HG02840 (cell line): ENCODE results near the gene S1PR1.
"Not testable (repeated sequence)": the region's sequence is repeated elsewhere in the genome, so short reads cannot be mapped to it uniquely, and the experiment has no call there.

Source experiments
- ATAC-seq: cut with Tn5 transposase; IDR thresholded peaks from one replicate; pipeline ENCODE4 v1.9.1; 2021; ENCODE audit warnings: mild to moderate bottlenecking, moderate library complexity, moderate number of reproducible peaks; ENCODE audit not compliant: unreplicated experiment, low FRiP score

S1PR1 gene

GRCh38 chr1:101236516-101237228, at the start of gene S1PR1:
S1PR1 (plus strand) TSS chr1:101237019; CDS start chr1:101238985, 1,966 bp downstream.
- ATAC-seq = peak; percentile 24

- ATAC-seq = no peak
These were observed 49.5 kb upstream of the S1PR1 start for GRCh38 chr1:101187297-101187696.

GRCh38 chr1:101188331-101188730, 48.5 kb upstream of the S1PR1 start:
- ATAC-seq = no peak

GRCh38 chr1:101188968-101189367, 47.9 kb upstream of the S1PR1 start:
- not testable (repeated sequence) for ATAC-seq

GRCh38 chr1:101190441-101190840, 46.4 kb upstream of the S1PR1 start:
- ATAC-seq = no peak

- no peak for ATAC-seq
These were observed 45.8 kb upstream of the S1PR1 start for GRCh38 chr1:101191049-101191448.

- ATAC-seq = no peak
These were observed 43.1 kb upstream of the S1PR1 start for GRCh38 chr1:101193733-101194169.

GRCh38 chr1:101194746-101195145, 42.1 kb upstream of the S1PR1 start:
- no peak for ATAC-seq

- ATAC-seq = no peak
These were observed 40.2 kb upstream of the S1PR1 start for GRCh38 chr1:101196668-101197067.

GRCh38 chr1:101198842-101199636, 37.8 kb upstream of the S1PR1 start:
- ATAC-seq = peak; percentile 99

- ATAC-seq = no peak
These were observed 37.2 kb upstream of the S1PR1 start for GRCh38 chr1:101199637-101199982.

GRCh38 chr1:101200513-101200912, 36.3 kb upstream of the S1PR1 start:
- no peak for ATAC-seq

- no peak for ATAC-seq
These were observed 32.8 kb upstream of the S1PR1 start for GRCh38 chr1:101203820-101204540.

GRCh38 chr1:101205457-101205856, 31.4 kb upstream of the S1PR1 start:
- ATAC-seq = no peak

GRCh38 chr1:101206139-101206538, 30.7 kb upstream of the S1PR1 start:
- ATAC-seq = not testable (repeated sequence)

GRCh38 chr1:101207271-101207670, 29.5 kb upstream of the S1PR1 start:
- ATAC-seq = not testable (repeated sequence)

GRCh38 chr1:101207891-101208290, 28.9 kb upstream of the S1PR1 start:
- no peak for ATAC-seq

GRCh38 chr1:101215363-101216011, 21.3 kb upstream of the S1PR1 start:
- no peak for ATAC-seq

- no peak for ATAC-seq
These were observed 20.2 kb upstream of the S1PR1 start for GRCh38 chr1:101216623-101217022.

GRCh38 chr1:101217148-101217547, 19.7 kb upstream of the S1PR1 start:
- ATAC-seq = no peak

- ATAC-seq = not testable (repeated sequence)
These were observed 17.9 kb upstream of the S1PR1 start for GRCh38 chr1:101218968-101219367.
